ENCODE data around the gene EVI2B. TPM values are rescaled to one million over a fixed set of nuclear protein-coding genes. Genes with fewer than 3 reads are reported as not detected.
A peak's percentile ranks its signal among the peaks of the same experiment; 100 is the strongest.
"Not testable (repeated sequence)": the region's sequence is repeated elsewhere in the genome, so short reads cannot be mapped to it uniquely, and the experiment has no call there.

The EVI2B gene
- total and polyA plus RNA-seq, 7 experiments from 2014 or later = 57.8 to 154 (median 94.2) TPM

DNA sequence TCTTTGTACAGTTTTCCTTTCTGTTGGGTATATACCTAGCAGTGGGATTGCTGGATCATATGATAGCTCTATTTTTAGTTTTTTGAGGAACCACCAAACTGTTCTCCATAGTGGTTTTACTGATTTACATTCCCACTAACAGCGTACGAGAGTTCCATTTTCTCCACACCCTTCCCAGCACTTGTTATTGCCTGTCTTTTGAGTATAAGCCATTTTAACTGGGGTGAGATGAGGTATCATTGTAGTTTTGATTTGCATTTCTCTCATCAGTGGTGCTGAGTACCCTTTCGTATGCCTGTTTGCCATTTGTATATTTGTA, 887 bp upstream of the EVI2B start:
- Mint-ChIP-seq H3K4me1 (peaks cover 32 to 48% (median 39%) of the 10 kb centered on the region in 7 donors), H3K4me3 (peak overlapping the region; percentile 26 to 94 (median 87)), H3K27ac (peak overlapping the region; percentile 78 to 96 (median 94)), H3K36me3 (peaks cover 3 to 31% (median 8%) of the 10 kb centered on the region in 5 donors), H3K9me3 (peaks cover 0 to 3% (median 0%) of the 10 kb centered on the region in 11 donors), H3K27me3 (peaks cover 0 to 2% (median 0%) of the 10 kb centered on the region in 5 donors)
- peak overlapping the region; percentile 51 for H3K27ac ChIP-seq (ENCODE audit: low read depth, low read length)
- no peaks in the 10 kb centered on the region for H3K9me3 ChIP-seq (ENCODE audit: control insufficient read depth in 2 of 3, low read length in 3 of 3)
- no peaks in the 10 kb centered on the region for H3K36me3 ChIP-seq (ENCODE audit: control insufficient read depth in 2 of 3, insufficient read depth in 3 of 3, low read length in 3 of 3)
- ATAC-seq (no peak), DNase-seq (no peak)
- intact Hi-C loops (cut with micrococcal nuclease) = loop anchor here (5.0 to 10.0 kb wide), 6 partner anchors 58 to 1920 kb away; partner anchors contain the start of genes CRLF3 (in 2 of the 2), NF1 (in 1 of the 2) and TAOK1 (in 1 of the 2)
- CTCF ChIA-PET = no interaction called here
- H3K4me3 ChIP-seq (ENCODE audit: low read length) = peak overlapping the region; percentile 9
- no peaks in the 10 kb centered on the region for H3K27me3 ChIP-seq (ENCODE audit: control insufficient read depth in 2 of 2, insufficient read depth in 2 of 2, low read length in 2 of 2)
- POLR2A ChIA-PET = interaction anchor here (1.7 kb wide), 1 partner anchor 13 kb away, joined by 8 read pairs; no protein-coding TSS in a partner anchor
- H3K4me1 ChIP-seq (ENCODE audit: control insufficient read depth in 2 of 2, insufficient read depth in 2 of 2, low read length in 2 of 2) = peaks cover 25 to 43% of the 10 kb centered on the region in 2 donors

DNA sequence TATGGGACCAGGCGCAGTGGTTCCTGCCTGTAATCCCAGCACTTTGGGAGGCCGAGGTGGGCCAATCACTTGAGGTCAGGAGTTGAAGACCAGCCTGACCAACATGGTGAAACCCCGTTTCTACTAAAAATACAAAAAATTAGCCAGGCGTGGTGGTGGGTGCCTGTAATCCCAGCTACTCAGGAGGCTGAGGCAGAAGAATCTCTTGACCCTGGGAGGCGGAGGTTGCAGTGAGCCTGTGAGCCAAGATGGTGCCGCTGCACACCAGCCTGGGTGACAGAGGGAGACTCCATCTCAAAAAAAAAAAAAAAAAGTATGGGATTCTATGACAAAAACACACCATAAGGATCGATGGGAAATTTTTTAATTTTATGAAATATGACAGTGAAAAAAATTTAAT, 1.6 kb downstream of the EVI2B start:
- peaks cover 0 to 25% (median 0%) of the 10 kb centered on the region in 5 donors for H3K36me3 Mint-ChIP-seq
- ChIA-PET POLR2A (interaction anchor here (1.0 to 5.3 kb wide), 8 partner anchors 8 to 197 kb away, joined by 4 to 73 read pairs (median 4); partner anchors contain the start of gene EVI2A), CTCF (interaction anchor here (0.9 to 1.7 kb wide), 5 partner anchors 8 to 61 kb away, joined by 3 to 9 read pairs (median 4); partner anchors contain the start of gene EVI2A)
- peak in 4 of 9 donors; percentile 24 to 32 (median 28) for DNase-seq
- not testable (repeated sequence) for H3K9me3 Mint-ChIP-seq; H3K27me3 ChIP-seq (ENCODE audit: control insufficient read depth in 2 of 2, insufficient read depth in 2 of 2, low read length in 2 of 2); H3K36me3 ChIP-seq (ENCODE audit: control insufficient read depth in 2 of 3, insufficient read depth in 3 of 3, low read length in 3 of 3); ATAC-seq; H3K9me3 ChIP-seq (ENCODE audit: control insufficient read depth in 2 of 3, low read length in 3 of 3); H3K27me3 Mint-ChIP-seq
- H3K4me3 Mint-ChIP-seq = peak overlapping the region; percentile 89 to 98 (median 92)
- peak overlapping the region; percentile 82 for H3K27ac ChIP-seq (ENCODE audit: low read depth, low read length)
- H3K4me1 ChIP-seq (ENCODE audit: control insufficient read depth in 2 of 2, insufficient read depth in 2 of 2, low read length in 2 of 2) = peaks cover 45 to 54% of the 10 kb centered on the region in 2 donors
- peak overlapping the region; percentile 63 for H3K4me3 ChIP-seq (ENCODE audit: low read length)
- peaks cover 32 to 61% (median 54%) of the 10 kb centered on the region in 7 donors for H3K4me1 Mint-ChIP-seq
- intact Hi-C loops (cut with micrococcal nuclease) = loop anchor here (1.0 to 10.0 kb wide), 7 partner anchors 60 to 1917 kb away; partner anchors contain the start of genes CRLF3 (in 1 of the 2), NF1 (in 1 of the 2) and TAOK1 (in 1 of the 2)
- H3K27ac Mint-ChIP-seq = peak overlapping the region; percentile 94 to 99 (median 95)

DNA sequence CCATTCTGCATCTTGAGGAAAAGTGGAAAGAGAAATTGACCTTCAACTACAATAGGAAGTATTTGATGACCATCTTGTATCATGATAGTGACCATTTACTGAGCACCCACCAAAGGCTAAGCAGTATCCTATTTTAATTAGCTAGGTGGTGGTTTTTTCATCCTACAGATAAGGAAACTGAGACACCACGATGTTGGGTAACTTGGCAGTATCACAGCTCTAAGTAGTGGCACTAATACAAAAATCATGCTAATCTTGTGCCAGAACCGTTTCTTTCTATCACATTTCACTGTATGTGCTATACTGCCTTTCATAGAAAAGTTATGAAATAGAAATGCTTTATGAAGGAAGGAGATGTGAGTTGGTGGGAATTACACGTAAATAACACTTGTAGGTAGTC, 2.3 kb downstream of the EVI2B start:
- H3K27me3 ChIP-seq (ENCODE audit: control insufficient read depth in 2 of 2, insufficient read depth in 2 of 2, low read length in 2 of 2) = no peaks in the 10 kb centered on the region
- ChIA-PET POLR2A (interaction anchor here (0.6 to 5.3 kb wide), 9 partner anchors 9 to 198 kb away, joined by 3 to 73 read pairs (median 4); partner anchors contain the start of gene EVI2A), CTCF (interaction anchor here (0.7 to 1.7 kb wide), 6 partner anchors 9 to 96 kb away, joined by 3 to 9 read pairs (median 4); partner anchors contain the start of gene EVI2A)
- Mint-ChIP-seq H3K36me3 (peaks cover 0 to 29% (median under 1%) of the 10 kb centered on the region in 5 donors), H3K27me3 (peaks cover 0 to 2% (median 0%) of the 10 kb centered on the region in 5 donors), H3K27ac (peak overlapping the region; percentile 94 to 99 (median 95)), H3K4me1 (peaks cover 35 to 59% (median 54%) of the 10 kb centered on the region in 7 donors), H3K4me3 (peak overlapping the region; percentile 89 to 98 (median 92)), H3K9me3 (peaks cover 0 to 3% (median 0%) of the 10 kb centered on the region in 11 donors)
- peak overlapping the region; percentile 63 for H3K4me3 ChIP-seq (ENCODE audit: low read length)
- intact Hi-C loops (cut with micrococcal nuclease) = loop anchor here (1.0 to 10.0 kb wide), 9 partner anchors 15 to 1917 kb away; partner anchors contain the start of genes CRLF3 (in 1 of the 2), NF1 (in 1 of the 2), OMG (in 1 of the 2) and TAOK1 (in 1 of the 2)
- peak overlapping the region; percentile 82 for H3K27ac ChIP-seq (ENCODE audit: low read depth, low read length)
- H3K36me3 ChIP-seq (ENCODE audit: control insufficient read depth in 2 of 3, insufficient read depth in 3 of 3, low read length in 3 of 3) = no peaks in the 10 kb centered on the region
- no peaks in the 10 kb centered on the region for H3K9me3 ChIP-seq (ENCODE audit: control insufficient read depth in 2 of 3, low read length in 3 of 3)
- peak in 1 of 9 donors; percentile 8 for DNase-seq
- no peak for ATAC-seq
- H3K4me1 ChIP-seq (ENCODE audit: control insufficient read depth in 2 of 2, insufficient read depth in 2 of 2, low read length in 2 of 2) = peaks cover 47 to 50% of the 10 kb centered on the region in 2 donors

DNA sequence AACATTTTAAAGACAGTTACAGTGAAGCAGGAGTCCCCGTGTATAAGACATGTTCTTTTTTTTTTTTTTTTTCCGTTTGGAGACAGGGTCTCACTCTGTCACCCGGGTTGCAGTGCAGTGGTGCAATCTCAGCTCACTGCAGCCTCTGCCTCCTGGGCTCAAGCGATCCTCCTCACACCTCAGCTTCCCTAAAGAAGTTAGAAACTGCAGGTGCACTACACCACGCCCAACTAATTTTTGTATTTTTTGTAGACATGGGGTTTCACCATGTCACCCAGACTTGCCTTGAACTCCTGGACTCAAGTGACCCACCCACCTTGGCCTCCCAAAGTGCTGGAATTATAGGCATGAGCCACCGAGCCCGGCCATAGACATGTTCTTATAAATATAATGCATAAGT, 3.0 kb downstream of the EVI2B start:
- peak in 3 of 9 donors; percentile 25 to 42 (median 27) for DNase-seq
- no peaks in the 10 kb centered on the region for H3K9me3 ChIP-seq (ENCODE audit: control insufficient read depth in 2 of 3, low read length in 3 of 3)
- peaks cover 4 to 33% (median 7%) of the 10 kb centered on the region in 5 donors for H3K36me3 Mint-ChIP-seq
- peak overlapping the region; percentile 89 to 98 (median 92) for H3K4me3 Mint-ChIP-seq
- peak overlapping the region; percentile 63 for H3K4me3 ChIP-seq (ENCODE audit: low read length)
- CTCF ChIA-PET = interaction anchor here (0.7 to 1.7 kb wide), 7 partner anchors 9 to 187 kb away, joined by 3 to 9 read pairs (median 4); partner anchors contain the start of gene EVI2A
- H3K4me1 Mint-ChIP-seq = peaks cover 40 to 59% (median 54%) of the 10 kb centered on the region in 7 donors
- H3K9me3 Mint-ChIP-seq = peaks cover 0 to 3% (median 0%) of the 10 kb centered on the region in 11 donors
- no peak for ATAC-seq
- peak overlapping the region; percentile 82 for H3K27ac ChIP-seq (ENCODE audit: low read depth, low read length)
- H3K36me3 ChIP-seq (ENCODE audit: control insufficient read depth in 2 of 3, insufficient read depth in 3 of 3, low read length in 3 of 3) = peaks cover 0 to under 1% (median 0%) of the 10 kb centered on the region in 3 experiments
- intact Hi-C loops (cut with micrococcal nuclease) = loop anchor here (1.0 to 10.0 kb wide), 11 partner anchors 10 to 1916 kb away; partner anchors contain the start of genes EVI2A (in 2 of the 2), CRLF3 (in 1 of the 2), NF1 (in 1 of the 2) and OMG (in 1 of the 2)
- peak overlapping the region; percentile 94 to 99 (median 95) for H3K27ac Mint-ChIP-seq
- H3K27me3 ChIP-seq (ENCODE audit: control insufficient read depth in 2 of 2, insufficient read depth in 2 of 2, low read length in 2 of 2) = no peaks in the 10 kb centered on the region
- H3K4me1 ChIP-seq (ENCODE audit: control insufficient read depth in 2 of 2, insufficient read depth in 2 of 2, low read length in 2 of 2) = peaks cover 44 to 46% of the 10 kb centered on the region in 2 donors
- peaks cover 0 to 2% (median 0%) of the 10 kb centered on the region in 5 donors for H3K27me3 Mint-ChIP-seq
- POLR2A ChIA-PET = interaction anchor here (0.7 to 5.3 kb wide), 12 partner anchors 9 to 502 kb away, joined by 3 to 73 read pairs (median 4); partner anchors contain the start of gene EVI2A

DNA sequence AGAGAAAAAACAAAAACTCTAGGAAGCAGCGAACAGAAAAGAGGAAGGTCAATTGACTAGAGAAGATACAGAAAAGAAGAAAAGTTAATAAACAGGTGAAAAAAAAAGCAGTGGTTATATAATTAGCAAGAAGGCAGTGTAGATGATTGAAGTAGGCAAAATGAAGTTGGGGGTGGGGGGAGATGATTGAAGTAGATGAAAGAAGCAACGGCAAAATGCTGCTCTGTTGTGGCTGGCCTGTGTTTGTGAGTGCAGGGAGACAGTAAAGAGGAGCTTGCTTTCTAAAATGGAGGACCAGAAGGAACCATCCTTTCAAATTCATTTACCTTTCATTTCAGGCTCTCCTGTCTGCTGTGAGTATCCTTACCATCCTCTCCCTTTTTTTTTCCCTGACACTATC, 3.6 kb downstream of the EVI2B start:
- H3K4me1 Mint-ChIP-seq = peaks cover 42 to 59% (median 54%) of the 10 kb centered on the region in 7 donors
- H3K27ac Mint-ChIP-seq = peak overlapping the region; percentile 94 to 99 (median 95)
- Histone ChIP-seq H3K4me1 (ENCODE audit: control insufficient read depth in 2 of 2, insufficient read depth in 2 of 2, low read length in 2 of 2) (peaks cover 37 to 44% of the 10 kb centered on the region in 2 donors), H3K36me3 (ENCODE audit: control insufficient read depth in 2 of 3, insufficient read depth in 3 of 3, low read length in 3 of 3) (peaks cover 2 to 7% (median 5%) of the 10 kb centered on the region in 3 experiments), H3K27me3 (ENCODE audit: control insufficient read depth in 2 of 2, insufficient read depth in 2 of 2, low read length in 2 of 2) (no peaks in the 10 kb centered on the region), H3K27ac (ENCODE audit: low read depth, low read length) (peak overlapping the region; percentile 82), H3K9me3 (ENCODE audit: control insufficient read depth in 2 of 3, low read length in 3 of 3) (no peaks in the 10 kb centered on the region), H3K4me3 (ENCODE audit: low read length) (peak overlapping the region; percentile 63)
- intact Hi-C loops (cut with micrococcal nuclease) = loop anchor here (1.0 to 10.0 kb wide), 10 partner anchors 9 to 1915 kb away; partner anchors contain the start of genes EVI2A (in 2 of the 2), CRLF3 (in 1 of the 2), NF1 (in 1 of the 2) and OMG (in 1 of the 2)
- ATAC-seq (peak; percentile 81), DNase-seq (peak in 7 of 9 donors; percentile 74 to 92 (median 85))
- peaks cover 0 to 5% (median under 1%) of the 10 kb centered on the region in 11 donors for H3K9me3 Mint-ChIP-seq
- ChIA-PET CTCF (interaction anchor here (0.5 to 0.7 kb wide), 4 partner anchors 15 to 1181 kb away, joined by 3 to 6 read pairs (median 4); no protein-coding TSS in a partner anchor), POLR2A (interaction anchor here (0.6 to 5.3 kb wide), 10 partner anchors 8 to 977 kb away, joined by 3 to 73 read pairs (median 4); partner anchors contain the start of gene EVI2A)
- peaks cover 6 to 39% (median 13%) of the 10 kb centered on the region in 5 donors for H3K36me3 Mint-ChIP-seq
- H3K4me3 Mint-ChIP-seq = peak overlapping the region; percentile 86 to 95 (median 92)
- H3K27me3 Mint-ChIP-seq = peaks cover 0 to 2% (median 0%) of the 10 kb centered on the region in 5 donors

DNA sequence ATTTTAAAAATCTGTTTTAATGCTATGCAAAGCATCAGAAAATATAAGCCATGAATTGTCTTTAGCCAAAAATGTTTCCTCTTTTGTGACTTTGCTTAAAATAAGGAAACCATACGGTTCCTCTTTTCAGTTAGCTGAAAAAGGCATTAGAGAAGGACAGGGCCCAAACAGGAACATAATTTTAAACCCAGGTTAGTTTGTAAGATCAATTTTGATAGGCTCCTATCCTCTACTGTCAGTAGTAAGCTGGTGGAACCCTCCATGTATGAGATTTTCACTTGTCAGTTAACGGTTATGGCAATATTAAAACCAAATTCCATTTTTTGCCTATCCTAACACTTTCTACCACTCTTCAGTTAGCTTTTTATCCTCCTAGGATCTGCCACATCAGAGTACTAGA, 4.3 kb downstream of the EVI2B start:
- Histone ChIP-seq H3K27ac (ENCODE audit: low read depth, low read length) (peak overlapping the region; percentile 82), H3K4me3 (ENCODE audit: low read length) (peak overlapping the region; percentile 63), H3K27me3 (ENCODE audit: control insufficient read depth in 2 of 2, insufficient read depth in 2 of 2, low read length in 2 of 2) (no peaks in the 10 kb centered on the region), H3K9me3 (ENCODE audit: control insufficient read depth in 2 of 3, low read length in 3 of 3) (no peaks in the 10 kb centered on the region), H3K36me3 (ENCODE audit: control insufficient read depth in 2 of 3, insufficient read depth in 3 of 3, low read length in 3 of 3) (peaks cover 9 to 14% (median 12%) of the 10 kb centered on the region in 3 experiments), H3K4me1 (ENCODE audit: control insufficient read depth in 2 of 2, insufficient read depth in 2 of 2, low read length in 2 of 2) (peaks cover 31 to 37% of the 10 kb centered on the region in 2 donors)
- ChIA-PET POLR2A (interaction anchor here (0.9 to 5.3 kb wide), 3 partner anchors 11 to 197 kb away, joined by 7 to 73 read pairs (median 7); partner anchors contain the start of gene EVI2A), CTCF (interaction anchor here (0.6 to 1.0 kb wide), 4 partner anchors 10 to 65 kb away, joined by 3 read pairs; partner anchors contain the start of gene EVI2A)
- Mint-ChIP-seq H3K36me3 (peaks cover 13 to 46% (median 20%) of the 10 kb centered on the region in 5 donors), H3K27ac (peak overlapping the region; percentile 94 to 99 (median 95)), H3K4me3 (peak overlapping the region; percentile 86 to 95 (median 92)), H3K27me3 (peaks cover 0 to 2% (median 0%) of the 10 kb centered on the region in 5 donors), H3K9me3 (peaks cover 0 to 12% (median 4%) of the 10 kb centered on the region in 11 donors), H3K4me1 (peaks cover 43 to 61% (median 54%) of the 10 kb centered on the region in 7 donors)
- ATAC-seq = peak; percentile 57
- DNase-seq = peak in 5 of 9 donors; percentile 29 to 47 (median 35)
- intact Hi-C loops (cut with micrococcal nuclease) = loop anchor here in 1 of 2 donors (5.0 kb wide), 1 partner anchor 42 kb away; no protein-coding TSS in a partner anchor
